Measurements from ENCODE around the gene ELMO2. TPM values are rescaled to one million over a fixed set of nuclear protein-coding genes. Genes with fewer than 3 reads are reported as not detected.

Gene ELMO2
- total and polyA plus RNA-seq, 2 of the 4 experiments (the other 2 are of a cell fraction) = 29.2 to 52.7 TPM

DNA sequence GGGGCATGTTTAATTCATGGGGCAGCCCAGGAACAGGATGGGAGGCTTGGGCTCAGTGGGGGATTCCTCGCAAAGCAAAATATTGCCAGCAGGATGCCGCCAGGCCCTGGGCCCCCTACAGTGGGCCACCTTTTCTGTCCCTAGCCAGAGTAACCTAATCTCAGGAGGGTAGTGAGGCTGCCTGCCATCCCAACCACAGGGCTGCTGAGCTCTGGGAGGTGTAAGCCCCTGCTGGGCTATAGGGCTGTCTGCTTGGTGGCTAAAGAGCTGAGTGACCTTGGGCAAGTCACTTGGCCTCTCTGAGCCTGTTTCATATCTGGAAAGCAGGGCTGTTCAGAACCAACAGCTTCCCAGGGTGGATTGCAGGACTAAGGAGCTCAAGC lies 62.4 kb downstream of the ELMO2 start:
- intact Hi-C loops (cut with micrococcal nuclease) = no loop called here
- Histone ChIP-seq H3K14ac (replicated peaks; ENCODE audit: low read depth, low read length) (no peak overlapping the region), H4K91ac (ENCODE audit: insufficient read depth, low read depth, low read length) (no peak overlapping the region), H3K4me2 (ENCODE audit: low read depth, low read length) (no peak overlapping the region), H3K23ac (ENCODE audit: low read depth, low read length) (no peak overlapping the region), H3K4me1 (ENCODE audit: control insufficient read depth, insufficient read depth, low read length) (no peaks in the 10 kb centered on the region), H2AFZ (replicated peaks; ENCODE audit: low read length, poor library complexity) (no peak overlapping the region), H3K56ac (ENCODE audit: extremely low read depth, insufficient read depth, low read length) (no peak overlapping the region), H3K18ac (ENCODE audit: low read depth, low read length) (no peak overlapping the region), H2AK9ac (replicated peaks; ENCODE audit: low read depth, low read length, poor library complexity) (no peak overlapping the region), H3K9me1 (ENCODE audit: insufficient read depth, low read length) (no peaks in the 10 kb centered on the region; the same call in 1 of the 2 replicates), H2BK15ac (ENCODE audit: low read depth, low read length) (no peak overlapping the region), H2BK120ac (ENCODE audit: low read depth, low read length) (no peak overlapping the region), H3K4ac (ENCODE audit: low read depth, low read length) (no peak overlapping the region), H4K8ac (ENCODE audit: low read depth in 2 of 2, low read length in 2 of 2) (no peak overlapping the region), H3K79me1 (ENCODE audit: low read depth in 1 of 2, low read length in 2 of 2) (no peaks in the 10 kb centered on the region), H2BK20ac (ENCODE audit: low read depth, low read length) (no peak overlapping the region), H2BK5ac (ENCODE audit: low read depth, low read length, poor library complexity, severe bottlenecking) (no peak overlapping the region), H3K9ac (ENCODE audit: low read depth, low read length) (no peak overlapping the region), H4K5ac (ENCODE audit: low read depth, low read length) (no peak overlapping the region), H3K27ac (ENCODE audit: insufficient read depth, low read length) (no peak overlapping the region), H4K20me1 (ENCODE audit: insufficient read depth, low read length) (no peaks in the 10 kb centered on the region), H3K27me3 (ENCODE audit: control insufficient read depth, insufficient read depth, low read length) (peaks cover 41% of the 10 kb centered on the region), H2AK5ac (ENCODE audit: low read depth, low read length) (no peak overlapping the region), H3K9me3 (ENCODE audit: control insufficient read depth, insufficient read depth, low read length) (no peaks in the 10 kb centered on the region), H3K36me3 (ENCODE audit: control insufficient read depth, insufficient read depth, low read length) (no peaks in the 10 kb centered on the region), H3K4me3 (ENCODE audit: insufficient read depth, low read depth, low read length) (no peak overlapping the region)
- ChIA-PET POLR2A (ENCODE audit: unreplicated experiment) (no interaction called here), CTCF (no interaction called here)
- TF ChIP-seq SMC3 (IDR thresholded peaks at IDR 0.05; ENCODE audit: low read depth, low read length) (no peak), MAFK (IDR thresholded peaks at IDR 0.05; ENCODE audit: low read depth, low read length) (no peak), MXI1 (IDR thresholded peaks at IDR 0.05; ENCODE audit: borderline replicate concordance, low read depth, low read length) (no peak), RAD21 (IDR thresholded peaks at IDR 0.05; ENCODE audit: low read length) (no peak), CEBPB (IDR thresholded peaks at IDR 0.05; ENCODE audit: low read depth, low read length) (no peak), NFE2L2 (IDR thresholded peaks at IDR 0.05; ENCODE audit: low read depth, low read length) (no peak), RFX5 (IDR thresholded peaks at IDR 0.05; ENCODE audit: low read depth, low read length) (no peak), RCOR1 (IDR thresholded peaks at IDR 0.05; ENCODE audit: insufficient replicate concordance, low read length) (no peak), BHLHE40 (IDR thresholded peaks at IDR 0.05; ENCODE audit: low read depth, low read length) (no peak)
- TF ChIP-seq, protein P1, sequence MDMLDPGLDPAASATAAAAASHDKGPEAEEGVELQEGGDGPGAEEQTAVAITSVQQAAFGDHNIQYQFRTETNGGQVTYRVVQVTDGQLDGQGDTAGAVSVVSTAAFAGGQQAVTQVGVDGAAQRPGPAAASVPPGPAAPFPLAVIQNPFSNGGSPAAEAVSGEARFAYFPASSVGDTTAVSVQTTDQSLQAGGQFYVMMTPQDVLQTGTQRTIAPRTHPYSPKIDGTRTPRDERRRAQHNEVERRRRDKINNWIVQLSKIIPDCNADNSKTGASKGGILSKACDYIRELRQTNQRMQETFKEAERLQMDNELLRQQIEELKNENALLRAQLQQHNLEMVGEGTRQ (IDR thresholded peaks at IDR 0.05; ENCODE audit: low read depth, low read length) = no peak
- DNase-seq (no peak), ATAC-seq (ENCODE audit: low read depth) (no peak)
- in situ Hi-C loops (cut with MboI; ENCODE audit: low sequenced_read_pairs) = no loop called here
- dilution Hi-C loops (cut with HindIII; ENCODE audit: low sequenced_read_pairs, unreplicated experiment) = no loop called here
- WGBS, 2 experiments (ENCODE audit: extremely low coverage in 2 of 2, insufficient read length in 1 of 2) = no CpG with 5 or more reads among the region's 2 CpGs
- BruUV-seq (replicated peaks) = no TSS peak
